ENCODE measurements around the gene SLC34A3. TPM values are rescaled to one million over a fixed set of nuclear protein-coding genes. Genes with fewer than 3 reads are reported as not detected.
"Not testable (repeated sequence)": the region's sequence is repeated elsewhere in the genome, so short reads cannot be mapped to it uniquely, and the experiment has no call there.

SLC34A3 gene
- total RNA-seq, 1 experiment from 2014 or later, result not detected

- DNase-seq (ENCODE audit: extremely low read depth, low read depth), result no peak
These were observed 23.3 kb downstream of the SLC34A3 start for GRCh38 chr9:137253717-137254623.

GRCh38 chr9:137254624-137255447 lies 24.1 kb downstream of the SLC34A3 start, which contains the start of gene NELFB:
Gene NELFB, plus strand, starts transcription at chr9:137255327.
- peak; percentile 83 for DNase-seq (ENCODE audit: extremely low read depth, low read depth)

GRCh38 chr9:137255448-137256114 lies 24.9 kb downstream of the SLC34A3 start:
- DNase-seq (ENCODE audit: extremely low read depth, low read depth), result no peak

GRCh38 chr9:137256362-137256761 lies 25.7 kb downstream of the SLC34A3 start:
- DNase-seq (ENCODE audit: extremely low read depth, low read depth), result no peak

- DNase-seq (ENCODE audit: extremely low read depth, low read depth), result no peak
These were observed 26.2 kb downstream of the SLC34A3 start for GRCh38 chr9:137256856-137257255.

GRCh38 chr9:137262173-137262908 lies 31.6 kb downstream of the SLC34A3 start:
- DNase-seq (ENCODE audit: extremely low read depth, low read depth), result not testable (repeated sequence)

- no peak for DNase-seq (ENCODE audit: extremely low read depth, low read depth)
These were observed 32.2 kb downstream of the SLC34A3 start for GRCh38 chr9:137262909-137263285.

- no peak for DNase-seq (ENCODE audit: extremely low read depth, low read depth)
These were observed 32.8 kb downstream of the SLC34A3 start for GRCh38 chr9:137263506-137263905.

GRCh38 chr9:137264067-137264466 lies 33.4 kb downstream of the SLC34A3 start:
- DNase-seq (ENCODE audit: extremely low read depth, low read depth), result no peak

- no peak for DNase-seq (ENCODE audit: extremely low read depth, low read depth)
These were observed 34.9 kb downstream of the SLC34A3 start for GRCh38 chr9:137265496-137266161.

- DNase-seq (ENCODE audit: extremely low read depth, low read depth), result no peak
These were observed 35.4 kb downstream of the SLC34A3 start for GRCh38 chr9:137266162-137266527.

GRCh38 chr9:137266585-137267453 lies 36.1 kb downstream of the SLC34A3 start:
- DNase-seq (ENCODE audit: extremely low read depth, low read depth), result no peak

GRCh38 chr9:137267933-137268355 lies 37.2 kb downstream of the SLC34A3 start:
- no peak for DNase-seq (ENCODE audit: extremely low read depth, low read depth)

- DNase-seq (ENCODE audit: extremely low read depth, low read depth), result no peak
These were observed 38.0 kb downstream of the SLC34A3 start for GRCh38 chr9:137268538-137269201.

- no peak for DNase-seq (ENCODE audit: extremely low read depth, low read depth)
These were observed 38.6 kb downstream of the SLC34A3 start for GRCh38 chr9:137269231-137269772.

- no peak for DNase-seq (ENCODE audit: extremely low read depth, low read depth)
These were observed 40.4 kb downstream of the SLC34A3 start for GRCh38 chr9:137270929-137271695.

GRCh38 chr9:137271696-137272076 lies 41.0 kb downstream of the SLC34A3 start:
- no peak for DNase-seq (ENCODE audit: extremely low read depth, low read depth)

All from NCI-H460 (cell line).